Caco-2 (cell line): ENCODE measurements around the gene TMEM17. TPM values are rescaled to one million over a fixed set of nuclear protein-coding genes. Genes with fewer than 3 reads are reported as not detected.
A peak's percentile ranks its signal among the peaks of the same experiment; 100 is the strongest.

Experiments
- BruUV-seq: library from RNA; stranded (reverse); fragments of 400-500 nt; replicated peaks from 2 replicates; lab custom pipeline; 2021; lab: Mats Ljungman, UMichigan
- CTCF ChIA-PET: fragments of 300-600 bp; sonication (Branson Sonifier 250); formaldehyde crosslinking; loops from one replicate; lab custom pipeline; 2022; ENCODE audit warnings: antibody characterized with exemption; lab: Charles Lee
- POLR2A ChIA-PET: fragments of 300-600 bp; sonication (Branson Sonifier 250); formaldehyde crosslinking; loops from one replicate; lab custom pipeline; 2022; ENCODE audit warnings: antibody characterized with exemption; lab: Charles Lee
- DNase-seq, 2 experiments: peaks; one replicate each; pipeline versions ENCODE4 v3.0.0 to v3.0.0-alpha.2; 2020 to 2022
- H3K27me3 ChIP-seq: replicated peaks from 2 replicates; pipeline ENCODE4 v1.6.0; 2011; ENCODE audit warnings: low read length; ENCODE audit not compliant: control insufficient read depth, insufficient read depth
- H3K36me3 ChIP-seq: 2 replicates; pipeline ENCODE4 v1.5.1; 2011; ENCODE audit warnings: low read length; ENCODE audit not compliant: control insufficient read depth, insufficient read depth
- H3K4me1 ChIP-seq: fragments of 250-450 bp; sonication (Bioruptor Pico); 2 replicates; pipeline ENCODE4 v1.5.1; 2020; ENCODE audit warnings: mild to moderate bottlenecking
- H3K4me3 ChIP-seq: 2 replicates; pipeline ENCODE4 v1.5.1; 2011; ENCODE audit warnings: low read depth, mild to moderate bottlenecking, control low read depth, low read length
- H3K9me3 ChIP-seq: fragments of 250-450 bp; sonication (Bioruptor Pico); 2 replicates; pipeline ENCODE4 v1.5.1; 2020; ENCODE audit warnings: mild to moderate bottlenecking, moderate library complexity
- H3K27ac Mint-ChIP-seq: one replicate; pipeline ENCODE4 v1.8.0; 2022; ENCODE audit warnings: mixed read lengths; ENCODE audit not compliant: unreplicated experiment
- H3K27me3 Mint-ChIP-seq: one replicate; pipeline ENCODE4 v1.8.0; 2022; ENCODE audit warnings: mixed read lengths; ENCODE audit not compliant: insufficient read depth, unreplicated experiment
- H3K36me3 Mint-ChIP-seq: one replicate; pipeline ENCODE4 v1.8.0; 2022; ENCODE audit warnings: mild to moderate bottlenecking, mixed read lengths; ENCODE audit not compliant: insufficient read depth, unreplicated experiment
- H3K4me1 Mint-ChIP-seq: one replicate; pipeline ENCODE4 v1.8.0; 2022; ENCODE audit warnings: low read depth, mixed read lengths; ENCODE audit not compliant: unreplicated experiment
- H3K4me3 Mint-ChIP-seq: one replicate; pipeline ENCODE4 v1.8.0; 2022; ENCODE audit warnings: mild to moderate bottlenecking, moderate library complexity, mixed read lengths; ENCODE audit not compliant: unreplicated experiment
- H3K9me3 Mint-ChIP-seq: one replicate; pipeline ENCODE4 v1.8.0; 2022; ENCODE audit warnings: mixed read lengths; ENCODE audit not compliant: unreplicated experiment
- CTCF ChIP-seq, 2 experiments: fragments of 200-600 bp in 1 of 2; IDR thresholded peaks; 1 replicate in 1 of 2; 2 replicates in 1 of 2; pipeline versions ENCODE4 v1.5.1 to v1.8.0; 2011 to 2022; ENCODE audit warnings: antibody characterized with exemption in 1 of 2, control low read depth in 1 of 2, inconsistent platforms in 1 of 2, low read depth in 1 of 2, low read length in 1 of 2, mild to moderate bottlenecking in 1 of 2, moderate library complexity in 1 of 2; ENCODE audit not compliant: insufficient read depth in 1 of 2, severe bottlenecking in 1 of 2, unreplicated experiment in 1 of 2
- intact Hi-C: fragments of 100-400 bp; cut with micrococcal nuclease; formaldehyde crosslinking; loops from one replicate; pipeline ENCODE4 v1.10.0; 2022; ENCODE audit not compliant: unreplicated experiment
- total RNA-seq: library from RNA; stranded (reverse); gene quantifications from 2 replicates; pipeline ENCODE4 v1.2.3, GENCODE V29; 2022

TMEM17 gene
- total RNA-seq, 1 experiment from 2014 or later, result 3.3 TPM

- CTCF ChIA-PET, result interaction anchor here (0.6 to 2.2 kb wide), 2 partner anchors 10 to 102 kb away, joined by 3 to 9 read pairs; no protein-coding TSS in a partner anchor
- BruUV-seq, result no TSS peak
Measured at GRCh38 chr2:62467475-62468321, 38.3 kb downstream of the TMEM17 start.

GRCh38 chr2:62467100-62467474 is 38.9 kb downstream of the TMEM17 start:
- Mint-ChIP-seq H3K4me1 (peaks cover 7% of the 10 kb centered on the region), H3K9me3 (no peaks in the 10 kb centered on the region), H3K36me3 (no peaks in the 10 kb centered on the region), H3K27me3 (no peaks in the 10 kb centered on the region), H3K27ac (no peak overlapping the region), H3K4me3 (no peak overlapping the region)
- intact Hi-C loops, result no loop called here
- POLR2A ChIA-PET, result interaction anchor here (0.6 kb wide), 2 partner anchors 11 to 239 kb away, joined by 3 to 4 read pairs; partner anchors contain the start of gene EHBP1
- Histone ChIP-seq H3K9me3 (no peaks in the 10 kb centered on the region; the same call in 1 of the 2 replicates), H3K4me3 (no peak overlapping the region), H3K4me1 (peaks cover 10% of the 10 kb centered on the region), H3K36me3 (no peaks in the 10 kb centered on the region), H3K27me3 (no peaks in the 10 kb centered on the region)
- no peak for DNase-seq
- no TSS peak for BruUV-seq
- CTCF ChIA-PET, result interaction anchor here (2.2 kb wide), 1 partner anchor 9 kb away, joined by 9 read pairs; no protein-coding TSS in a partner anchor
- no peak for TF ChIP-seq CTCF (IDR thresholded peaks at IDR 0.05; ENCODE audit: insufficient read depth in 1 of 2, low read depth in 1 of 2, low read length in 1 of 2, severe bottlenecking in 1 of 2, unreplicated experiment in 1 of 2)

More at GRCh38 chr2:62467475-62468321, 38.3 kb downstream of the TMEM17 start:
- H3K4me3 Mint-ChIP-seq, result no peak overlapping the region
- H3K36me3 Mint-ChIP-seq, result no peaks in the 10 kb centered on the region
- H3K4me1 Mint-ChIP-seq, result peaks cover 3% of the 10 kb centered on the region
- no peaks in the 10 kb centered on the region for H3K9me3 Mint-ChIP-seq
- H3K27me3 Mint-ChIP-seq, result no peaks in the 10 kb centered on the region
- H3K4me1 ChIP-seq, result peaks cover 10% of the 10 kb centered on the region
- H3K27me3 ChIP-seq, result no peaks in the 10 kb centered on the region
- H3K36me3 ChIP-seq, result no peaks in the 10 kb centered on the region
- intact Hi-C loops, result no loop called here
- no peaks in the 10 kb centered on the region; the same call in 1 of the 2 replicates for H3K9me3 ChIP-seq
- TF ChIP-seq CTCF (IDR thresholded peaks at IDR 0.05; ENCODE audit: insufficient read depth in 1 of 2, low read depth in 1 of 2, low read length in 1 of 2, severe bottlenecking in 1 of 2, unreplicated experiment in 1 of 2), result no peak
- H3K4me3 ChIP-seq, result no peak overlapping the region
- peak overlapping the region; percentile 54 for H3K27ac Mint-ChIP-seq
- POLR2A ChIA-PET, result interaction anchor here (0.6 kb wide), 2 partner anchors 10 to 238 kb away, joined by 3 to 4 read pairs; partner anchors contain the start of gene EHBP1
- DNase-seq, result no peak

GRCh38 chr2:62466503-62466854 is 39.5 kb downstream of the TMEM17 start:
- POLR2A ChIA-PET, result no interaction called here
- Mint-ChIP-seq H3K27ac (no peak overlapping the region), H3K27me3 (no peaks in the 10 kb centered on the region), H3K4me3 (no peak overlapping the region), H3K36me3 (no peaks in the 10 kb centered on the region), H3K4me1 (peaks cover 7% of the 10 kb centered on the region), H3K9me3 (no peaks in the 10 kb centered on the region)
- Histone ChIP-seq H3K4me1 (peaks cover 10% of the 10 kb centered on the region), H3K36me3 (no peaks in the 10 kb centered on the region), H3K4me3 (no peak overlapping the region), H3K9me3 (no peaks in the 10 kb centered on the region; the same call in 1 of the 2 replicates), H3K27me3 (no peaks in the 10 kb centered on the region)
- BruUV-seq, result no TSS peak
- no peak for DNase-seq
- no peak for TF ChIP-seq CTCF (IDR thresholded peaks at IDR 0.05; ENCODE audit: insufficient read depth in 1 of 2, low read depth in 1 of 2, low read length in 1 of 2, severe bottlenecking in 1 of 2, unreplicated experiment in 1 of 2)
- intact Hi-C loops, result no loop called here
- CTCF ChIA-PET, result interaction anchor here (0.5 to 2.2 kb wide), 2 partner anchors 9 to 258 kb away, joined by 3 to 9 read pairs; no protein-coding TSS in a partner anchor
